HG03066 (cell line): ENCODE data around the gene TRMT61A.

Experiments
- ATAC-seq: cut with Tn5 transposase; IDR thresholded peaks from one replicate; pipeline ENCODE4 v1.9.1; 2021; ENCODE audit warnings: low read depth; ENCODE audit not compliant: unreplicated experiment

The TRMT61A gene

GRCh38 chr14:103561381-103562178 lies 32.6 kb downstream of the TRMT61A start:
- peak; percentile 34 for ATAC-seq

DNA sequence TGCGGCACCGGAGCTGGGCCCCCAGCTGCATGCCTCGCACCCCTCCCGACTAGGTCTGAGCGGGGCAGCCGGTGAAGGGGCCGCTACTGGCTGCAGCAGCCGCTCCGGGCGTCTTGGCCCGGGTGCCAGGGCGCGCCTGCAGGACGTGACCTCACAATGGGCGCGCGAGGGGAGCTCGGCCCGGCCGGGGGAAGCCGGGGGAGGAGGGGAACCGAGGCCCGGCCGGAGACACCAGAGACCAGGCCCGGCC lies 33.1 kb downstream of the TRMT61A start:
- peak; percentile 48 for ATAC-seq

DNA sequence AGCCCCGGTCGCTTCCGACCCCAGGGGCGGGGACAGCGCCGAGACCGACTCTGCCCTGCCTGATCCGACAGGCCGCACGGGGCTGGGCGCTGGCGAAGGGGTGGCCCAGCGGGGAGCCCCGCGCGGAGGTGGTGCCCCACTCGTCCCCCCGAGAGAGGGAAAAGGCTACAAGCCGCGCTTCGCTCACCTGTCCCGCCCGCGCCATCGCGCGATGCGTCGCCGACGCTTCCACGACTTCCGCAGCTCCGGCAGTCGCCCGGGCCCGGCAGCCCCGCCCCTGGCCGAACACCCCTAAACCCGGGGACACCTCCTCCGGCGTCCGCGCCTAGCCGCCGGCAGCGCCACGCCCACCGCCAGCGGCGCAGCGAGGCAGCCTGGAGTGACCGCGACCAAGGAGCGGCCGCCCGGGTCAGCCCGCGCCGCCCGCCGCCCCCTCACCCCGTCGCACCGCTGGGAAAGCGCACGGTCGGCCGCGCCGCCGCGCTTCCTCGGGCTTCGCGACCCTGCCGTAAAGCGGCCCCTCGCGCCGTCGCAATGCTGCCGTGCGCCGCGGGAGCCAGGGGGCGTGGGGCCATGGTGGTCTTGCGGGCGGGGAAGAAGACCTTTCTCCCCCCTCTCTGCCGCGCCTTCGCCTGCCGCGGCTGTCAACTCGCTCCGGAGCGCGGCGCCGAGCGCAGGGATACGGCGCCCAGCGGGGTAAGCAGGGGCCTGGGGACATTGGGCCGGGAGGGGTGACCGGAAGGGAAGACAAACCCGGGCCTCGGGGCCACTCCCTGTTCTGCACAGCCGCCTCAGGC lies 33.6 kb downstream of the TRMT61A start, which contains the start of the genes BAG5 and COA8:
BAG5 (minus strand) TSS at position 229 of the 797 bp plus-strand sequence. CDS start 1,493 bp downstream, outside the sequence.
COA8 (plus strand) TSS at position 532 of the 797 bp plus-strand sequence; CDS start at position 574, 42 bp downstream.
- peak; percentile 72 for ATAC-seq

GRCh38 chr14:103563226-103563620 lies 34.2 kb downstream of the TRMT61A start:
- ATAC-seq, result no peak

DNA sequence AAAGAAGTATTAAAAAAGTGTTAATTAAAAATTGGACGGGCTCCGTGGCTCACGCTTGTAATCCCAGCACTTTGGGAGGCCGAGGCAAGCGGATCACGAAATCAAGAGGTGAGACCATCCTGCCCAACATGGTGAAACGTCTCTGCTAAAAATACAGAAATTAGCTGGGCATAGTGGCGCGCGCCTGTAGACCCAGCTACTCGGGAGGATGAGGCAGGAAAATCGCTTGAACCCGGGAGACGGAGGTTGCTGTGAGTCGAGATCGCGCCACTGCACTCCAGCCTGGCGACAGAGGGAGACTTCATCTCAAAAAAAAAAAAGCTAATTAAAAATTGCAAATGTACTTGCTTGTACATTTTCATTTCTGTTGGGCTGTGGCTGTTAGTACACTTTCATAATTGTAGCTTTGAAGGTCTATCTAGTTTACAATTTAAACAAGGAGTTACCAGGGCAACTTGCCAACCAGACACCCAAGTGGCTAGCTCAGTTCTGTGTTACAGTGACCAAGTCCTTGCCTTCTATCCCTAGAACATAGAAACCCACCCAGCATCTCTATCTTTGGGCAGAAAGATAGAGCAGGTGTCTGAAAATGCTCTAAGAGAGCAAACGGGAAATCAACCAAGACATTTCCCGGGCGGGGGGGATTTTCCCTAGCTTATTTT lies 35.0 kb downstream of the TRMT61A start:
- no peak for ATAC-seq

GRCh38 chr14:103568952-103569351 lies 40.0 kb downstream of the TRMT61A start:
- no peak for ATAC-seq

GRCh38 chr14:103569408-103569807 lies 40.4 kb downstream of the TRMT61A start:
- ATAC-seq, result no peak

DNA sequence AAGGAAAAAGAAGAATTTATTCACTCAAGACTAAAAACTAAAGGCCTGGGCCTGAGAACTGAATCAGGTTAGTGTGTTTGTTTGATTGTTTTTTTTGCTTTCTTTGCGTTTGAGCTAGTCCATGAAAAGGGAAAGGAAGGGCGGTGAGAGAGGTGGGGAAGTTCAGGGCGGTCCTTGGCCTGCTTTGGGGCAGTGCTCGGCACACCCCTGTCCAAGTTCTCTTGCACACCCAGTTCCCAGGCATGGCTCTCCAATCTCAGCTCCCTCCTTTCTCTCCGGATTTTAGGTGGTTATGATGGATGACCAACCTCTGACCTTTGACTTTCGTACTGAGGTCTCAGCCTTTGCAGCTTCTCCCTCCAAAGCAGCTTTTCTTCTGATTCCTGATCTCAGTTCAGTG lies 45.1 kb downstream of the TRMT61A start:
- ATAC-seq, result no peak

- ATAC-seq, result no peak
These were observed 45.8 kb downstream of the TRMT61A start for GRCh38 chr14:103574707-103575285.

DNA sequence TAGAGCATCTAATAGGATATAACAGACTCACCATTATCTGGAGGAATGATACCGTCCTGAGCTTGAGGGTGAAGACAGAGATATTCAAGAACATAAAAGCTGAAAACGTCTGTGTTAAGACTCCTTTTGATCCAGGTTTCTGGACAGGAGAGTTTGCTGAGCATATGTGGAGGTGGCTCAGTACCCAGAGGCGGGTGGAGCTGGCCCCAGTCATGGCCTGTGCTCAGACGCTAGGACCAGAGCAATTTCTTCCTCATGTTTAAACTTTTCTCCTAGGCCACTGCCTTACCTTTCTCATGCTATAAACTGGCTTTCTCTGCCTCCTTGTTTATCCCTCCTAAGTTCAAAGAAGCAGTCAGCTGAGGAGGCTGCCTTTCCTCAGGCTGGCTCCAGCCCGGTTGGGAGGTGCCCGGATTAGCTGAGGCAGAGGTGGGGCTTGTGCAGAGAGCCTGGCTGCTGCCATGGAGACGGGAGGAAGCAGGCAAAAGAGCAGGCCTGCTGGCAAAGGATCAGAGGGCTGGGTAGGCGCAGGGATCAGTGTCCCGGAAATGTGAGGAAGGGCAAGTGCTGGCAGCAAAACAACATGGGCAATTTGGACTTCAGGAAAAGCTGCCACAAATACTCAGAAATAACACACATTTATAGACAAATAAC lies 47.5 kb downstream of the TRMT61A start:
- no peak for ATAC-seq

- ATAC-seq, result no peak
These were observed 49.5 kb downstream of the TRMT61A start for GRCh38 chr14:103578401-103579075.

DNA sequence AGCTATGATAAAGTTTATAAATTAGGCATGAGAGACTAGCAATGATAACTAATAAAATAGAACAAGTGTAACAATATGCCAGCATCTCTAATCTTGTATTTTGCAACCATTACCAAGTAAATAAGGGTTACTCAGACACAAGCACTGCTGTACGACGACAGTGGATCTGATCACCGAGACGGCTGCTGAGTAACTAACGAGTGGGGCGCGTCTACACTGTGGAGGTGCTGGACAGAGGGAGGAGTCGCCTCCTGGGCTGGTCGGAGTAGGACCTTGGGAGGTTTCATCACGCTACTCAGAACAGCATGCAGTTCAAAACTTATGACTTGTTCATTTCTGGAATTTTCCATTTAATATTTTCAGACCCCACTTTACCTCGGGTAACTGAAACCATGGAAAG lies 52.2 kb downstream of the TRMT61A start:
- ATAC-seq, result no peak

DNA sequence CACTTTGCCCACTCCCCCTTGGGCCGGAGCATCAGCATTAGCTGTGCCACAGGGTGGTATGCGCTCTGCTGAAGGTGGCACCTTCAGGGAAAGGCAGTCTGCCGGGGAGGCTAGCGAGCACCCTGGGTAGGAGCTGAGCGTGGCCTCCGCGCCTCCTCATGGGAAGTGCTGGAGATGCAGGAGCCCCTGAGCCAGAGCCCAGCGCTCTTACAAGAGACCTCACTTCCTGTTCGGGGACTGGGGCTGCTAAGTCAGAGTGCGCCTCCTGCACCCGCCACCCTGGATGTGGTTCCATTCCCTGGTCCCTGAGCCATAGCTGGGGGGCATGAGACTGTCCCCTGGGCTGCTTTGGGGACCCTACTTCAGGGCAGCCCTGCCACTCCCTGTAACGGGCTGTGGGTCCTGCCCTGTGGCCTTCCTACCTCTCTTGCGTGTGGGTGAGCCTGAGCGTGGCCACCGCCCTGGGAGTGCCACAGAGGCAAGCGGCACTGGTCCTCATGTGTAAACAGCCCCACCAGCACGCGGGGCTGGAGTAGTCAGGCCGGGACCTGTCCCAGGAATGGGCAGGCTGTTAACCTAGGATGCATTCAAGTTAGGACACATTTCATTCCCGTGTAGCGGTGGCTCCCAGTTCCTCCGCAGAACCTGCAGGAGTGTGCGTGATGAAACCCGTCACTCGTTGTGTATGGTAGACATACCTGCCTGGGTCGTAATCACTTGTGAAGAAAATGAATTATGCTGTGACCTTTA lies 53.1 kb downstream of the TRMT61A start:
- no peak for ATAC-seq

GRCh38 chr14:103584326-103584915 lies 55.4 kb downstream of the TRMT61A start:
- no peak for ATAC-seq
